ENCODE measurements around the gene C8G.

The C8G gene

DNA sequence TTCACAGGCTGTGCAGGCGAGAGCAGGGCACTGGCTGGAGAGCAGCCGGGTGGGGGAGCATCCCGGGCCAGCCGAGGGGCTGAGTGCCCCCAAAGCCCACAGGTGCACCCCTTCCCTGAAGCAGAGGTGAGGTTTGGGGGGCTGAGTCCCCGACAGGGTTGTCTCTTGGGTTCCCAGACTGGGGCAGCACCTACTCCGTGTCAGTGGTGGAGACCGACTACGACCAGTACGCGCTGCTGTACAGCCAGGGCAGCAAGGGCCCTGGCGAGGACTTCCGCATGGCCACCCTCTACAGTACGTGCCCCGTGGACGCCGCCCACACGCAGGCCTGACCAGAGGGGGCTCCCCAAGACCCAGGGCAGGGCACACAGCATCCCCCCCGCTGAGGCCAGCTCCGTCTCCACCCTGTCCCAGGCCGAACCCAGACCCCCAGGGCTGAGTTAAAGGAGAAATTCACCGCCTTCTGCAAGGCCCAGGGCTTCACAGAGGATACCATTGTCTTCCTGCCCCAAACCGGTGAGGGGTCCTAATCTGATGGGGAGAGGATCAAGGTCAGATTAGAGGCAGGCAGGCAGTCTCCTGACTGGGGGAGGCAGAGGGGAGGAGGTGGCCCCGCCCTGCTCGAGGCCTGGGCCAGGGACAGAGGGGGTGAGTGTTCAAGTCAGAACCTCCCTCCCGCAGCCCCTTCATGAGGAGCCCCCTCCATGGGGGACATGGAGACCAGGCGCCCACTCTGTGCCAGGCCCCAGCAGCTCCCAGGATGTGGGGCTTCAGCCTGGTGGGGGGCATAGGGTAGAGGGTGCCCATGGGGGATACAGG, 34.9 kb downstream of the C8G start:
- Histone ChIP-seq H3K36me3 (ENCODE audit: insufficient read depth, low read length) (no peaks in the 10 kb centered on the region), H3K9me3 (ENCODE audit: control insufficient read depth, insufficient read depth, low read length) (no peaks in the 10 kb centered on the region), H3K4me1 (ENCODE audit: insufficient read depth, low read length) (peaks cover 5% of the 10 kb centered on the region; the same call in 1 of the 2 replicates), H3K9ac (ENCODE audit: low read depth, low read length) (no peak overlapping the region; the same call in 1 of the 2 replicates)

- Histone ChIP-seq H3K9ac (ENCODE audit: low read depth, low read length) (no peak overlapping the region), H3K4me1 (ENCODE audit: insufficient read depth, low read length) (peaks cover 5% of the 10 kb centered on the region; the same call in 1 of the 2 replicates), H3K36me3 (ENCODE audit: insufficient read depth, low read length) (no peaks in the 10 kb centered on the region), H3K9me3 (ENCODE audit: control insufficient read depth, insufficient read depth, low read length) (no peaks in the 10 kb centered on the region)
Observed at GRCh38 chr9:136980669-136981478, 35.8 kb downstream of the C8G start.

- H3K4me1 ChIP-seq (ENCODE audit: insufficient read depth, low read length) = peaks cover 5% of the 10 kb centered on the region; the same call in 1 of the 2 replicates
- H3K9ac ChIP-seq (ENCODE audit: low read depth, low read length) = no peak overlapping the region
- no peaks in the 10 kb centered on the region for H3K36me3 ChIP-seq (ENCODE audit: insufficient read depth, low read length)
- H3K9me3 ChIP-seq (ENCODE audit: control insufficient read depth, insufficient read depth, low read length) = no peaks in the 10 kb centered on the region
Observed at GRCh38 chr9:136981588-136982231, 36.7 kb downstream of the C8G start.

- Histone ChIP-seq H3K9me3 (ENCODE audit: control insufficient read depth, insufficient read depth, low read length) (no peaks in the 10 kb centered on the region), H3K9ac (ENCODE audit: low read depth, low read length) (no peak within 1 kb of the TSS), H3K36me3 (ENCODE audit: insufficient read depth, low read length) (no peaks in the 10 kb centered on the region), H3K4me1 (ENCODE audit: insufficient read depth, low read length) (no peaks in the 10 kb centered on the region; the same call in 1 of the 2 replicates)
Observed at GRCh38 chr9:136982232-136983051, 37.4 kb downstream of the C8G start, which contains the start of gene LCNL1. TSS of gene LCNL1 (plus strand) at chr9:136982993. CDS start at chr9:136983587, 594 bp downstream.

- Histone ChIP-seq H3K9ac (ENCODE audit: low read depth, low read length) (no peak overlapping the region), H3K36me3 (ENCODE audit: insufficient read depth, low read length) (no peaks in the 10 kb centered on the region), H3K9me3 (ENCODE audit: control insufficient read depth, insufficient read depth, low read length) (no peaks in the 10 kb centered on the region), H3K4me1 (ENCODE audit: insufficient read depth, low read length) (no peaks in the 10 kb centered on the region)
Observed at GRCh38 chr9:136983167-136983566, 38.1 kb downstream of the C8G start.

- Histone ChIP-seq H3K36me3 (ENCODE audit: insufficient read depth, low read length) (no peaks in the 10 kb centered on the region), H3K9ac (ENCODE audit: low read depth, low read length) (no peak overlapping the region), H3K4me1 (ENCODE audit: insufficient read depth, low read length) (no peaks in the 10 kb centered on the region), H3K9me3 (ENCODE audit: control insufficient read depth, insufficient read depth, low read length) (no peaks in the 10 kb centered on the region)
Observed at GRCh38 chr9:136983656-136984314, 38.7 kb downstream of the C8G start.

- Histone ChIP-seq H3K36me3 (ENCODE audit: insufficient read depth, low read length) (no peaks in the 10 kb centered on the region), H3K4me1 (ENCODE audit: insufficient read depth, low read length) (no peaks in the 10 kb centered on the region), H3K9ac (ENCODE audit: low read depth, low read length) (peak overlapping the region; percentile 47; the same call in 1 of the 2 replicates), H3K9me3 (ENCODE audit: control insufficient read depth, insufficient read depth, low read length) (no peaks in the 10 kb centered on the region)
Observed at GRCh38 chr9:136984464-136985026, 39.5 kb downstream of the C8G start.

DNA sequence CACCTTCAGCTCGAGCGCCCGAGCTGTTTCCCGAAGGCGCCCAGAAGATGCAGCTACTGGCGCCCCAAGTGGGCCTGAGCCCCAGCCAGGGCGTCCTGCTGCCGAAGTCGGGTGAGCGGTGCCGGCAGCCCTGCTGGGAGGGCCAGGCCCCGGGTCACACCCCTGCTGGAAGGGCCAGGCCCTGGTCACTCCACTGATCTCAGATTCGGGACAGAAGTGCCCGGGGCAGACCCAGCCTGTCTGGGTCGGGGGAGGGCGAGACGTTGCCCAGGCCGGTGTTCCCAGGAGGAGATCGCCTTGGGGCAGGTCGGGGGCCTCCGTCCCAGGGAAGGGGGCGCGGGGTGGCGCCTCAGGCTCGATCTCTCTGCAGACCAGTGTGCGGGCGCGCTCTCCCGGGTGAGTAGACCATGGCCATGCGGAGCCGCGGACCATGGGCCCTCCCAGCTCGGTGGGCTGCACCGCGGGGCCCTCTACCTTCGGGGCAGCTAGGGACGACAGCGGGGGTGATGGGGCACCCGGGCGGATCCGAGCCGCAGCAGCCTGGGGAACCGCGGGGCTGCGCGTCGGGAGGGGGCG, 40.1 kb downstream of the C8G start:
- H3K9ac ChIP-seq (ENCODE audit: low read depth, low read length) = peak overlapping the region; percentile 47; the same call in 1 of the 2 replicates
- H3K4me1 ChIP-seq (ENCODE audit: insufficient read depth, low read length) = no peaks in the 10 kb centered on the region
- no peaks in the 10 kb centered on the region for H3K9me3 ChIP-seq (ENCODE audit: control insufficient read depth, insufficient read depth, low read length)
- no peaks in the 10 kb centered on the region for H3K36me3 ChIP-seq (ENCODE audit: insufficient read depth, low read length)

DNA sequence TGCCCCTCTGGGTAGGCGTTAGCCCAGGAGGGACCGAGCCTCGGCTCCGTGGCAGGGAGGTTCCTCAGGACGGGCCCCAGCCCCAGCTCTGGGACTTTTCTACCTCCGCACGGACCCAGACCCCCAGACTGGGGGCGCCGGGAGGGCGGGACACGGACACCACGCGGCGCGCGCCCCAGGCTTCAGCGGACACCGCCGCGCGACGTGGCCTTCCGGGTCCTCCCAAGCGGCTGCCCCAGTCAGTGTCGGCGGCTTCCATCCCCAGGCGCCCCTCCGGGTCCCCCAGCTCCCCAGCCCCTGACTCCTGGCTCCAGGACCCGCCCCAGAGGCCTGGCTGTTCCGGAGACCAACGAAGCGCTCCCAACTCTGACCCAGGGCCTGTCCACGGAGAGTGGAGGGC, 40.8 kb downstream of the C8G start:
- no peaks in the 10 kb centered on the region for H3K36me3 ChIP-seq (ENCODE audit: insufficient read depth, low read length)
- H3K4me1 ChIP-seq (ENCODE audit: insufficient read depth, low read length) = no peaks in the 10 kb centered on the region

DNA sequence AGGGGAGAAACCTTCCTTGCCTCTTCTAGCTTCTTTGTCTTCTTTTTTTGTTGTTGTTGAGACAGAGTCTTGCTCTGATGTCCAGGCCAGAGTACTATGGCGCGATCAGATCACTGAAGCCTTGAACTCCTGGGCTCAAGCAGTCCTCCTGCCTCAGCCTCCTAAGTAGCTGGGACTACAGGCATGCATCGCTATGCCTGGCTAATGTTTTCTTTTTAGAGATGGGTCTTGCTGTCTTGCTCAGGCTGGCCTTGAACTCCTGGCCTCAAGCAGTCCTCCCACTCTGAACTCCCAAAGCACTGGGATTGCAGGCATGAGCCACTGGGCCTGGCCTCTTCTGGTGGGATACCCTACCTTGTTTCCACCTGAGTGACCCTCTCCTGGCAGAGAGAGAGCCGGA, 43.8 kb downstream of the C8G start:
- Histone ChIP-seq H3K4me1 (ENCODE audit: insufficient read depth, low read length) (no peaks in the 10 kb centered on the region), H3K36me3 (ENCODE audit: insufficient read depth, low read length) (no peaks in the 10 kb centered on the region), H3K9ac (ENCODE audit: low read depth, low read length) (no peak overlapping the region), H3K9me3 (ENCODE audit: control insufficient read depth, insufficient read depth, low read length) (peaks cover 4% of the 10 kb centered on the region; the same call in 1 of the 2 replicates)

More for the DNA sequence above, 40.8 kb downstream of the C8G start:
- Histone ChIP-seq H3K9me3 (ENCODE audit: control insufficient read depth, insufficient read depth, low read length) (peaks cover 4% of the 10 kb centered on the region; the same call in 1 of the 2 replicates), H3K9ac (ENCODE audit: low read depth, low read length) (peak overlapping the region; percentile 33; the same call in 1 of the 2 replicates)

DNA sequence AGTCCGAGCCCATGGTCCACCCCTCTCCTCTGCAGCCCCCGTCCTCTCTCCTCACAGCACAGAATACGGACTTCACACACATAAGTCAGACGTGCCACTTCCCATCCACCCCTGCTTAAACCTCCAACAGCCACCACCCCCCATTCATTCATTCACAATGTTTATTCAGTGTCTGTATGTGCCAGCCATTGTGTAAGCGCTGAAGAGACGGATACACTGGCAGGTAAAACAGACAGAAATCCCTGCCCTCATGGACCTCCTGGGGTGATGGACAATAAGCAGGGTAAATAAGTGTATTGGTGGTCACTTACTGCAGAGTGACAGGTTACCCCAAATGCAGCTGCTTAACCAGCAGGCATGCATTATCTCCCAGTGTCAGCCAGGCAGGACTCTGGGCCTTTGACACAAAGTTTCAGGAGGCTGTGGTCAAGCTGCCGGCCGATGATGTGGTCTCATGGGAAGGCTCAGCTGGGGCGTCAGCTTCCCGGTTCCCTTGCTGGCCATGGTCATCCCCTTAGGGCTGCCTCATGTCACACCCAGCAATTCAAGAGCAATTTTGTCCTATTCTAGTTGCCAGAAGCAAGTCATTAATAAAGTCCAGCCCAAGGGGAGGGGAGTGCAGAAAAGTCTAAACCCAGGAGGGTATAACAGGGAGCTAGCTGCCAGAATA, 45.3 kb downstream of the C8G start:
- H3K9ac ChIP-seq (ENCODE audit: low read depth, low read length) = no peak overlapping the region
- peaks cover 4% of the 10 kb centered on the region; the same call in 1 of the 2 replicates for H3K9me3 ChIP-seq (ENCODE audit: control insufficient read depth, insufficient read depth, low read length)
- H3K36me3 ChIP-seq (ENCODE audit: insufficient read depth, low read length) = no peaks in the 10 kb centered on the region
- no peaks in the 10 kb centered on the region for H3K4me1 ChIP-seq (ENCODE audit: insufficient read depth, low read length)

Measured in ES-I3 (cell line).